Calu3 (cell line): Measurements from ENCODE around the gene HSD17B2. TPM values are rescaled to one million over a fixed set of nuclear protein-coding genes. Genes with fewer than 3 reads are reported as not detected.

Source experiments
- BruUV-seq: library from RNA; stranded (reverse); fragments of 400-500 nt; replicated peaks from 2 replicates; lab custom pipeline; 2021; lab: Mats Ljungman, UMichigan
- CTCF ChIA-PET: fragments of 300-600 bp; sonication (Branson Sonifier 250); formaldehyde crosslinking; loops from one replicate; lab custom pipeline; 2022; ENCODE audit warnings: antibody characterized with exemption; lab: Charles Lee
- DNase-seq: peaks from one replicate; pipeline ENCODE4 v3.0.0; 2022
- H3K27ac Mint-ChIP-seq: one replicate; pipeline ENCODE4 v1.8.0; 2022; ENCODE audit warnings: mixed read lengths; ENCODE audit not compliant: unreplicated experiment
- H3K27me3 Mint-ChIP-seq: one replicate; pipeline ENCODE4 v1.8.0; 2022; ENCODE audit warnings: mixed read lengths; ENCODE audit not compliant: unreplicated experiment
- H3K36me3 Mint-ChIP-seq: one replicate; pipeline ENCODE4 v1.8.0; 2022; ENCODE audit warnings: mild to moderate bottlenecking, moderate library complexity, mixed read lengths; ENCODE audit not compliant: insufficient read depth, unreplicated experiment
- H3K4me1 Mint-ChIP-seq: one replicate; pipeline ENCODE4 v1.8.0; 2022; ENCODE audit warnings: mild to moderate bottlenecking, low read depth, mixed read lengths; ENCODE audit not compliant: unreplicated experiment
- H3K4me3 Mint-ChIP-seq: one replicate; pipeline ENCODE4 v1.8.0; 2022; ENCODE audit warnings: mild to moderate bottlenecking, low read depth, moderate library complexity, mixed read lengths; ENCODE audit not compliant: unreplicated experiment
- H3K9me3 Mint-ChIP-seq: one replicate; pipeline ENCODE4 v1.8.0; 2022; ENCODE audit warnings: low read depth, mixed read lengths; ENCODE audit not compliant: unreplicated experiment
- intact Hi-C: fragments of 100-400 bp; cut with micrococcal nuclease; formaldehyde crosslinking; loops from one replicate; pipeline ENCODE4 v1.10.0; 2022; ENCODE audit not compliant: unreplicated experiment
- total RNA-seq: library from RNA; stranded (reverse); gene quantifications from 2 replicates; pipeline ENCODE4 v1.2.3, GENCODE V29; 2022
- TF ChIP-seq, protein P1 (sequence below): fragments of 200-600 bp; IDR thresholded peaks from one replicate; pipeline ENCODE4 v1.8.0; 2022; ENCODE audit warnings: antibody characterized with exemption; ENCODE audit not compliant: unreplicated experiment

Gene HSD17B2
- total RNA-seq, 1 experiment from 2014 or later: 16.2 TPM

DNA sequence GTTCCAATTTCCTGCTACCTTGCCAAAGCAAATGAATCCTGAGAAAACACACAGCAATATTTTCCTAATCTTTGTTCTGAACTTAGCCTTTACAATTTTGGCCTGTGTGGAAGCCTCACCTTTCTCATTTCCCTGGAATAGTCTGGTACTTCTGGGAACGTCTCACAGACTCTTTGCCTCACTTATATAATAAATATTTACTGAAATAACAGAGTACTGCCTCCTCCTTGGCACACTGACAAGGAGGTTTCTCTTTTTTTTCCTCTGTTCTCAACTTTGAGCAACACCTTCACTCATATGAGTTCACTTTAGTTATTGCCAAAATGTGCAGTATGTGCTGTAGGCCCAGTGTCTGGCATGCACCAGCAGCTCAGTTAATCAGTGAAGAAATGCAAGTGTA is 37.3 kb downstream of the HSD17B2 start:
- H3K27me3 Mint-ChIP-seq: no peaks in the 10 kb centered on the region
- intact Hi-C loops: no loop called here
- H3K4me3 Mint-ChIP-seq: no peak overlapping the region
- TF ChIP-seq, protein P1, sequence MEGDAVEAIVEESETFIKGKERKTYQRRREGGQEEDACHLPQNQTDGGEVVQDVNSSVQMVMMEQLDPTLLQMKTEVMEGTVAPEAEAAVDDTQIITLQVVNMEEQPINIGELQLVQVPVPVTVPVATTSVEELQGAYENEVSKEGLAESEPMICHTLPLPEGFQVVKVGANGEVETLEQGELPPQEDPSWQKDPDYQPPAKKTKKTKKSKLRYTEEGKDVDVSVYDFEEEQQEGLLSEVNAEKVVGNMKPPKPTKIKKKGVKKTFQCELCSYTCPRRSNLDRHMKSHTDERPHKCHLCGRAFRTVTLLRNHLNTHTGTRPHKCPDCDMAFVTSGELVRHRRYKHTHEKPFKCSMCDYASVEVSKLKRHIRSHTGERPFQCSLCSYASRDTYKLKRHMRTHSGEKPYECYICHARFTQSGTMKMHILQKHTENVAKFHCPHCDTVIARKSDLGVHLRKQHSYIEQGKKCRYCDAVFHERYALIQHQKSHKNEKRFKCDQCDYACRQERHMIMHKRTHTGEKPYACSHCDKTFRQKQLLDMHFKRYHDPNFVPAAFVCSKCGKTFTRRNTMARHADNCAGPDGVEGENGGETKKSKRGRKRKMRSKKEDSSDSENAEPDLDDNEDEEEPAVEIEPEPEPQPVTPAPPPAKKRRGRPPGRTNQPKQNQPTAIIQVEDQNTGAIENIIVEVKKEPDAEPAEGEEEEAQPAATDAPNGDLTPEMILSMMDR: no peak
- CTCF ChIA-PET: interaction anchor here (0.8 to 1.0 kb wide), 2 partner anchors 9 to 10 kb away, joined by 3 read pairs; no protein-coding TSS in a partner anchor
- BruUV-seq: no TSS peak
- no peaks in the 10 kb centered on the region for H3K9me3 Mint-ChIP-seq
- no peak overlapping the region for H3K27ac Mint-ChIP-seq
- no peaks in the 10 kb centered on the region for H3K36me3 Mint-ChIP-seq
- no peak for DNase-seq
- H3K4me1 Mint-ChIP-seq: peaks cover 8% of the 10 kb centered on the region

DNA sequence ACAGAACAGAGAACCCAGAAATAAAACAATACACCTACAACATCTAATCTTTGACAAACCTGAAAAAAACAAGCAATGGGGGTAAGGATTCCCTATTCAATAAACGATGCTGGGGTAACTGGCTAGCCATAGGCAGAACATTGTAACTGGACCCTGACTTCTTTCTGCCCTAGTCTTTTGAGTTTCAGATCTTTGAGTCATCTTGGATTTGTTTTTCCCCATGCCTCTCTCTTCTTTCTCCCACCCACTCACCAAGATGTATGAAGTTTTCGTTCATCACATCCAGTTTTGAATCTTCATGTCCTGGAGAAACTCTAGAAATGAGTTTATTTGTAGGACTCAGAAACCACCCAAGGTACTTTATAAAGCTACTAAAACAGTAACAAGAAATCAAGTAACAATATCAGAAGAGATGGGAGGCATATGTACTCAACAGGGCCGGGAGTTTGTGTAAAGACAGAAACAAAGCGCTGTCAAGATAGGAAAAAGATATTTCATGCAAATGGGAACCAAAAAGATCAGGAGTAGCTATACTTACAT is 39.0 kb downstream of the HSD17B2 start:
- TF ChIP-seq, protein P1: no peak
- no peak overlapping the region for H3K4me3 Mint-ChIP-seq
- CTCF ChIA-PET: no interaction called here

GRCh38 chr16:82078125-82078524 is 43.1 kb downstream of the HSD17B2 start:
- Mint-ChIP-seq H3K27me3 (no peaks in the 10 kb centered on the region), H3K4me3 (no peak overlapping the region), H3K9me3 (peaks cover 6% of the 10 kb centered on the region), H3K27ac (no peak overlapping the region), H3K36me3 (no peaks in the 10 kb centered on the region), H3K4me1 (peaks cover 23% of the 10 kb centered on the region)
- intact Hi-C loops: no loop called here
- DNase-seq: no peak
- TF ChIP-seq, protein P1: no peak
- BruUV-seq: no TSS peak
- CTCF ChIA-PET: interaction anchor here (0.5 kb wide), 1 partner anchor 1769 kb away, joined by 3 read pairs; no protein-coding TSS in a partner anchor

More for the DNA sequence above, 39.0 kb downstream of the HSD17B2 start:
- no peaks in the 10 kb centered on the region for H3K27me3 Mint-ChIP-seq
- BruUV-seq: no TSS peak
- H3K27ac Mint-ChIP-seq: no peak overlapping the region
- peaks cover 8% of the 10 kb centered on the region for H3K4me1 Mint-ChIP-seq
- no peak for DNase-seq
- H3K9me3 Mint-ChIP-seq: peaks cover 6% of the 10 kb centered on the region
- H3K36me3 Mint-ChIP-seq: no peaks in the 10 kb centered on the region
- intact Hi-C loops: no loop called here

- Mint-ChIP-seq H3K4me3 (no peak overlapping the region), H3K9me3 (peaks cover 6% of the 10 kb centered on the region), H3K27me3 (no peaks in the 10 kb centered on the region), H3K36me3 (no peaks in the 10 kb centered on the region), H3K27ac (no peak overlapping the region), H3K4me1 (peaks cover 37% of the 10 kb centered on the region)
- intact Hi-C loops: no loop called here
- CTCF ChIA-PET: interaction anchor here (0.5 kb wide), 1 partner anchor 624 kb away, joined by 11 read pairs; no protein-coding TSS in a partner anchor
- TF ChIP-seq, protein P1: no peak
- DNase-seq: no peak
- no TSS peak for BruUV-seq
These were observed 44.8 kb downstream of the HSD17B2 start for GRCh38 chr16:82079892-82080291.
